ENCODE results near the gene EIF4G1. TPM values are rescaled to one million over a fixed set of nuclear protein-coding genes. Genes with fewer than 3 reads are reported as not detected.

The EIF4G1 gene
- total and polyA plus RNA-seq, 9 donors, result 72.4 to 295 (median 206) TPM

DNA sequence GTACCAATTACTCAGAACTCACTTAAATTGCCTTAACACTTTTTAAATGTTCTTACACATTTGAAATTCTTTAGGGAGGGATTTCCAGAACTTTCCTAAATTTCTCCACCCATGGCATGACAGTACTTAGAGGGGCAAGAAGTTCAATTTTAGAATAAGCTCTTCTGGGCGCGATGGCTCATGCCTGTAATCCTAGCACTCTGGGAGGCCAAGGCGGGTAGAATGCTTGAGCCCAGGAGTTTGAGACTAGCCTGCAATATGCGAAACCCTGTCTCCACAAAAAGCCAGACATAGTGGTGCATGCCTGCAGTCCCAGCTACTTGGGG lies 33.6 kb downstream of the EIF4G1 start:
- WGBS, 3 donors, result 50 to 66% (median 57%) methylated on average over 4 of the region's 4 CpGs
- H3K4me3 ChIP-seq, result no peak overlapping the region
- intact Hi-C loops (cut with DNase I), result loop anchor here in 1 of 4 donors (2.0 kb wide), 1 partner anchor 33 kb away; the partner anchor contains the start of gene CHRD
- peaks cover 12% of the 10 kb centered on the region for H3K4me1 ChIP-seq (ENCODE audit: insufficient read depth)
- DNase-seq, result no peak
- no peaks in the 10 kb centered on the region for H3K27me3 ChIP-seq
- TF ChIP-seq, protein P1, sequence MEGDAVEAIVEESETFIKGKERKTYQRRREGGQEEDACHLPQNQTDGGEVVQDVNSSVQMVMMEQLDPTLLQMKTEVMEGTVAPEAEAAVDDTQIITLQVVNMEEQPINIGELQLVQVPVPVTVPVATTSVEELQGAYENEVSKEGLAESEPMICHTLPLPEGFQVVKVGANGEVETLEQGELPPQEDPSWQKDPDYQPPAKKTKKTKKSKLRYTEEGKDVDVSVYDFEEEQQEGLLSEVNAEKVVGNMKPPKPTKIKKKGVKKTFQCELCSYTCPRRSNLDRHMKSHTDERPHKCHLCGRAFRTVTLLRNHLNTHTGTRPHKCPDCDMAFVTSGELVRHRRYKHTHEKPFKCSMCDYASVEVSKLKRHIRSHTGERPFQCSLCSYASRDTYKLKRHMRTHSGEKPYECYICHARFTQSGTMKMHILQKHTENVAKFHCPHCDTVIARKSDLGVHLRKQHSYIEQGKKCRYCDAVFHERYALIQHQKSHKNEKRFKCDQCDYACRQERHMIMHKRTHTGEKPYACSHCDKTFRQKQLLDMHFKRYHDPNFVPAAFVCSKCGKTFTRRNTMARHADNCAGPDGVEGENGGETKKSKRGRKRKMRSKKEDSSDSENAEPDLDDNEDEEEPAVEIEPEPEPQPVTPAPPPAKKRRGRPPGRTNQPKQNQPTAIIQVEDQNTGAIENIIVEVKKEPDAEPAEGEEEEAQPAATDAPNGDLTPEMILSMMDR (IDR thresholded peaks at IDR 0.05), result no peak
- no peak for TF ChIP-seq EP300 (IDR thresholded peaks at IDR 0.05)
- TF ChIP-seq POLR2A (IDR thresholded peaks at IDR 0.05), result no peak
- H3K36me3 ChIP-seq, result no peaks in the 10 kb centered on the region
- no peaks in the 10 kb centered on the region for H3K9me3 ChIP-seq
- H3K27ac ChIP-seq, result peak overlapping the region in 1 of 2 donors; percentile 43

DNA sequence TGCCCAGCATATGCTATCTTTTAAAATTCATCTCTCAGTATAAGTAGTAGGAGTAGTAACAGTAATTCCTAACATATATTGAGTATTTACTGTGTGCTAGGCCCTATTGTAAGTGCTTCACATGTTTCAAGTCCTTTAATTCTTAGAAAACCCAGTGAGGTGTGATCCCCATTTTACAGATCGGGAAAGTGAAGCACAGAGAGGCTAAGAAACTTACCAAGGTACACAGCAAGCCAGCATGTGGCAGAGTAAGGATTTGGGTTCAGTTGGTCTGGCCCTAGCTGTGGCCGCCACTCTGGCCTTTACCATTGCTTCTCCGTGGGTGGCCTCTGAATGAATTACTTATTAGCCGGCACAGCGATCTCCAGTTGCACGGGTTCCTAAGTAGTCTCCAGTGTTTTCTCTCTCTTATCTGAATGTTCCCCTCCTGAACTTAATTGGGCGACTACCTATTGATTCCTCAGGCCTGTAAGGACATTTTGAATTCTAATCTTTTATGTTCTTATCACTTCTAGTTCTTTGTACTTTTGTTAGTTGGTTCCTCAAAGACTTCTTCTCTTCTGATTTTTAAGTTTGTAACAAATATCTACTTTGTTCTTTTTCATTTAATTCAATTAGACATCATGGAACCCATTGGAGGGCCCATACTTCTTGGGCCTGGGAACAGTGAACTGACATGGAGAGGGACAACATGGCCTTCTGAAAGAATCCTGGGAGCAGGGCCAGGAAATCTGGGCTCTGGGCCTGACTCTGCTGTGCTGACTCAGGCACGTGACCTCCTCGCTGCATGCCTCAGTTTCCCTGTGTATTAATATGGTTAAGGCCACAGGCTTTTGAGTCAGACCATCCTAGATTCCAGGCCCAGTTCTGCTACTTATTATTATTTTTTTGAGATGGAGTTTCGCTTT lies 35.4 kb downstream of the EIF4G1 start:
- Histone ChIP-seq H3K4me3 (no peak overlapping the region), H3K36me3 (no peaks in the 10 kb centered on the region), H3K4me1 (ENCODE audit: insufficient read depth) (peaks cover 12% of the 10 kb centered on the region), H3K27ac (no peak overlapping the region), H3K9me3 (no peaks in the 10 kb centered on the region), H3K27me3 (no peaks in the 10 kb centered on the region)
- DNase-seq, result no peak
- WGBS, 3 donors, result 72 to 83% (median 81%) methylated on average over 10 of the region's 10 CpGs
- intact Hi-C loops (cut with DNase I), result loop anchor here in 2 of 4 donors (2.0 to 10.0 kb wide), 2 partner anchors 31 to 45 kb away; partner anchors contain the start of gene CHRD (in 1 of the 2)
- TF ChIP-seq POLR2A (IDR thresholded peaks at IDR 0.05) (no peak), EP300 (IDR thresholded peaks at IDR 0.05) (no peak)
- TF ChIP-seq, protein P1 (IDR thresholded peaks at IDR 0.05), result no peak

DNA sequence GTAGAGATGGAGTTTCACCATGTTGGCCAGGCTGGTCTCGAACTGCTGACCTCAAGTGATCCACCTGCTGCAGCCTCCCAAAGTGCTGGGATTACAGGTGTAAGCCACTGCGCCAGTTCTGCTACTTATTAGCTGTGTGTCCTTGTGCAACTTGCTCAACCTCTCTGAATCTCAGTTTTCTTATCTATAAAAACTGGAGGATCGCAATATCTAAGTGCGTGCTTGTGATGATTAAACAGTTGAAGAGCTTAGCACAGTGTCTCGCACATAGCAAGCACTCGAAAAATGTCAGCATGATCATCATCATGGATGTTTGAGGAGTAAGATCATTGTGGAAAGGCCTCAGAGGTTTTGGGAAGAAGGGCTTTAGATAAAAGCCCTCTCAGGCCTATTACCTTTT lies 36.2 kb downstream of the EIF4G1 start:
- WGBS, 3 donors, result 92 to 97% (median 93%) methylated on average over 6 of the region's 6 CpGs
- intact Hi-C loops (cut with DNase I), result loop anchor here in 1 of 4 donors (10.0 kb wide), 1 partner anchor 46 kb away; no protein-coding TSS in a partner anchor
- no peaks in the 10 kb centered on the region for H3K36me3 ChIP-seq
- H3K4me3 ChIP-seq, result no peak overlapping the region
- DNase-seq, result no peak
- peaks cover 12% of the 10 kb centered on the region for H3K4me1 ChIP-seq (ENCODE audit: insufficient read depth)
- TF ChIP-seq, protein P1 (IDR thresholded peaks at IDR 0.05), result no peak
- TF ChIP-seq POLR2A (IDR thresholded peaks at IDR 0.05) (no peak), EP300 (IDR thresholded peaks at IDR 0.05) (no peak)
- H3K9me3 ChIP-seq, result no peaks in the 10 kb centered on the region
- no peaks in the 10 kb centered on the region for H3K27me3 ChIP-seq
- no peak overlapping the region for H3K27ac ChIP-seq

DNA sequence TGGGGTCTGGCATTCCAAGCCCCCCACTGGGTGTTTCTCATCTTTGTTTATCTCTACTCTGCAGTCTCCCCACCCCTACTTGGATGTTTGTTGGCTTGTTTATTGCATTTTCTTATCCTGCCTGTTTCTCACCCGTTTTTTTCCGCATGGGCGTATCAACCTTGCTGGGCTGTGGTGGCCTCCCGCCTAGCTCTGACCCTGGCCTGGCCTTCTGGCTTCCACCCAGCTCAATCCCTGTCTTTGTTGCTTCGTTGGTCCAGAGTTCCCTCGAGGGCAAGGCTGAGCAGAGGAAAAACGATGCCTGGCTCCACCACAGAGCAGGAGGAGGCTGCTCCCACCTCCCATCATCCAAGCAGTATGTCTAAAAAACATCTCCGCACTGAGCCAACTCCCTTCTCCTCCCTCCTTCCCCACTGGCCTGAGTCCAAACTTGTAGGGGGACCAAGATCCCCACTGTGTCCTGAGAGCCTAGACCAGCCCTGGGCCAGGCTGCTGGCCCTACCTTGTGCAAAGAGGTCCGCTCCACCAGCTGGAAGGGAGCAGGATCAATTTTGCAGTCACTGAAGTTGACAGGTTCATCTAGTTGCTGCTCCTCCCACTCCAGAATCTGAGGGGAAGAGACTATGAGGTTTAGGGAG lies 37.2 kb downstream of the EIF4G1 start:
- WGBS, 3 donors, result 21 to 26% (median 23%) methylated on average over 9 of the region's 9 CpGs

More for the DNA sequence above, 37.2 kb downstream of the EIF4G1 start:
- intact Hi-C loops (cut with DNase I), result loop anchor here in 1 of 4 donors (10.0 kb wide), 1 partner anchor 47 kb away; no protein-coding TSS in a partner anchor
- no peak overlapping the region for H3K4me3 ChIP-seq
- H3K36me3 ChIP-seq, result no peaks in the 10 kb centered on the region
- H3K4me1 ChIP-seq (ENCODE audit: insufficient read depth), result peaks cover 12% of the 10 kb centered on the region
- no peak for TF ChIP-seq POLR2A (IDR thresholded peaks at IDR 0.05)
- no peak for TF ChIP-seq EP300 (IDR thresholded peaks at IDR 0.05)
- TF ChIP-seq, protein P1 (IDR thresholded peaks at IDR 0.05), result no peak
- no peaks in the 10 kb centered on the region for H3K9me3 ChIP-seq
- no peaks in the 10 kb centered on the region for H3K27me3 ChIP-seq
- peak overlapping the region in 1 of 2 donors; percentile 34 for H3K27ac ChIP-seq
- DNase-seq, result peak in 3 of 5 donors; percentile 58 to 71 (median 66)
